Activated CD8-positive, alpha-beta memory T cell treated with anti-CD3 and anti-CD28 coated beads for 1 hour (primary cell): Measurements from ENCODE around the gene ANKRD11.
"Not testable (repeated sequence)": the region's sequence is repeated elsewhere in the genome, so short reads cannot be mapped to it uniquely, and the experiment has no call there.

Source experiments
- DNase-seq, 2 donors: peaks; one replicate each; pipeline ENCODE4 v3.0.0-alpha.2; 2020; ENCODE audit warnings: low read depth in 1 of 2; ENCODE audit errors: extremely low read depth in 1 of 2

Gene ANKRD11

GRCh38 chr16:89482150-89482816 is 8.1 kb downstream of the ANKRD11 start:
- no peak for DNase-seq

GRCh38 chr16:89481356-89481955 is 8.9 kb downstream of the ANKRD11 start:
- no peak for DNase-seq

GRCh38 chr16:89478576-89479221 is 11.7 kb downstream of the ANKRD11 start:
- no peak for DNase-seq

GRCh38 chr16:89476811-89477261 is 13.5 kb downstream of the ANKRD11 start:
- no peak for DNase-seq

- DNase-seq: no peak
These were observed 14.0 kb downstream of the ANKRD11 start for GRCh38 chr16:89476379-89476778.

- no peak for DNase-seq
These were observed 15.2 kb downstream of the ANKRD11 start for GRCh38 chr16:89475144-89475543.

- no peak for DNase-seq
These were observed 16.5 kb downstream of the ANKRD11 start for GRCh38 chr16:89473791-89474414.

GRCh38 chr16:89473136-89473712 is 17.1 kb downstream of the ANKRD11 start:
- DNase-seq: no peak

- DNase-seq: no peak
These were observed 17.7 kb downstream of the ANKRD11 start for GRCh38 chr16:89472711-89473075.

- DNase-seq: no peak
These were observed 23.0 kb downstream of the ANKRD11 start for GRCh38 chr16:89467382-89467781.

GRCh38 chr16:89466920-89467319 is 23.4 kb downstream of the ANKRD11 start:
- DNase-seq: no peak

- not testable (repeated sequence) for DNase-seq
These were observed 27.0 kb downstream of the ANKRD11 start for GRCh38 chr16:89463312-89463711.

- not testable (repeated sequence) for DNase-seq
These were observed 27.7 kb downstream of the ANKRD11 start for GRCh38 chr16:89462639-89463038.

- DNase-seq: not testable (repeated sequence)
These were observed 28.5 kb downstream of the ANKRD11 start for GRCh38 chr16:89461890-89462289.

- DNase-seq: no peak
These were observed 29.8 kb downstream of the ANKRD11 start for GRCh38 chr16:89460556-89460955.

- DNase-seq: no peak
These were observed 31.4 kb downstream of the ANKRD11 start for GRCh38 chr16:89458967-89459366.

- no peak for DNase-seq
These were observed 31.8 kb downstream of the ANKRD11 start for GRCh38 chr16:89458551-89458950.

GRCh38 chr16:89456419-89456959 is 33.9 kb downstream of the ANKRD11 start:
- DNase-seq: no peak

GRCh38 chr16:89455692-89456091 is 34.7 kb downstream of the ANKRD11 start:
- DNase-seq: no peak

- DNase-seq: no peak
These were observed 35.2 kb downstream of the ANKRD11 start for GRCh38 chr16:89455178-89455577.
